SK-N-SH (cell line): ENCODE data around the gene KMT2E. TPM values are rescaled to one million over a fixed set of nuclear protein-coding genes. Genes with fewer than 3 reads are reported as not detected.

ENCODE experiments used
- FOSL2 ChIP-seq: IDR thresholded peaks from 2 replicates; pipeline ENCODE4 v1.4.0; 2012; ENCODE audit warnings: low read depth, mild to moderate bottlenecking, moderate library complexity, borderline replicate concordance
- RAD21 ChIP-seq: IDR thresholded peaks from 2 replicates; pipeline ENCODE4 v1.6.1; 2012; ENCODE audit warnings: mild to moderate bottlenecking, low read length
- SIN3A ChIP-seq: IDR thresholded peaks from 2 replicates; pipeline ENCODE4 v1.6.1; 2012; ENCODE audit warnings: low read depth, mild to moderate bottlenecking, low read length, moderate library complexity, borderline replicate concordance
- SMC3 ChIP-seq: IDR thresholded peaks from 2 replicates; pipeline ENCODE4 v1.6.1; 2012; ENCODE audit warnings: low read depth, low read length, improper control_type of control experiment
- TCF12 ChIP-seq: IDR thresholded peaks from 2 replicates; pipeline ENCODE4 v1.4.0; 2012
- YY1 ChIP-seq: IDR thresholded peaks from 2 replicates; pipeline ENCODE4 v1.4.0; 2012; ENCODE audit warnings: low read depth, mild to moderate bottlenecking
- polyA plus RNA-seq, 3 experiments: library from polyadenylated mRNA; depleted of rRNA; stranded (reverse); fragments of >200 nt; gene quantifications; 2 replicates each; pipeline ENCODE4 v1.2.3, GENCODE V29; 2012
- TF ChIP-seq, protein P1 (sequence below): fragments of 200-600 bp; sonication (generic); IDR thresholded peaks from 2 replicates; pipeline ENCODE4 v1.6.1; 2017; ENCODE audit warnings: antibody characterized with exemption, mild to moderate bottlenecking, moderate library complexity
- TF ChIP-seq, protein P2 (sequence below): IDR thresholded peaks from 2 replicates; pipeline ENCODE4 v1.4.0; 2012; ENCODE audit warnings: low read depth
- TF ChIP-seq, protein P3 (sequence below): IDR thresholded peaks from 2 replicates; pipeline ENCODE4 v1.4.0; 2012; ENCODE audit warnings: low read depth, borderline replicate concordance
- TF ChIP-seq, protein P4 (sequence below): IDR thresholded peaks from 2 replicates; pipeline ENCODE4 v1.6.1; 2012; ENCODE audit warnings: mild to moderate bottlenecking, low read depth, low read length, moderate library complexity
- TF ChIP-seq, protein P5 (sequence below): fragments of 150-350 bp; IDR thresholded peaks from 2 replicates; pipeline ENCODE4 v1.6.1; 2017; ENCODE audit warnings: antibody characterized with exemption, low read length, low read depth, borderline replicate concordance
- TF ChIP-seq, protein P6 (sequence below): fragments of 150-350 bp; IDR thresholded peaks from 2 replicates; pipeline ENCODE4 v1.6.1; 2016; ENCODE audit warnings: mild to moderate bottlenecking, low read depth, low read length

The KMT2E gene
- polyA plus RNA-seq, 1 of the 3 experiments (the other 2 are of a cell fraction) = 6.4 TPM

DNA sequence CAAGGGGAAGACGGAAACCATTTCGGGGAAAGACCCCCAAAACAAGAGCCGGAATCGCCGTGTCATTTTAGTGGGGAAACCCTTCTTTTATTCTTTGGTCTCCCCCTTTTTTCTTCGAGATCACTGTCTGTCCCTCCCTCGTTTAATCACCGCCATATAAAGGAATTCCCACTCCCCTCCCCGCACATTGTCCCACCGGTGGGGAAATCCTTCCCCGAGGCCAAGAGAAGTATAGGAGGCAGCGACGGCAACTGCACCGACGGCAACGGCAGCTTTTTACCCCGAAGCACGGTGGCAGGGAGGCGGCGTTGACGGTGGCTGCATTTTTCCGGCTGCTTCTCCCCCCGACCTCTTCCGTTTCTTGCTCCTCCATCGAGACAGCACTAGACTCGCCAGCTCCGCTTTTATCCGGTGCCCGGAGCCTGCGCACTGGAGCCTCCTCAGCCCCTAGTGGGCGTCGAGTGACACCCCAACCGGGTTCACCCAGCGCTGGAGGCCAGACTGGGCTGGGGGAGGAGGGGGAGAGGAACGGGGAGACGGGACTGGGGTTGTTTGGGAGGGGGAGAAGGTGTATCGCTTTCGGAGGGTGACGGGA, 687 bp upstream of the KMT2E start (continued):
- TF ChIP-seq, protein P1, sequence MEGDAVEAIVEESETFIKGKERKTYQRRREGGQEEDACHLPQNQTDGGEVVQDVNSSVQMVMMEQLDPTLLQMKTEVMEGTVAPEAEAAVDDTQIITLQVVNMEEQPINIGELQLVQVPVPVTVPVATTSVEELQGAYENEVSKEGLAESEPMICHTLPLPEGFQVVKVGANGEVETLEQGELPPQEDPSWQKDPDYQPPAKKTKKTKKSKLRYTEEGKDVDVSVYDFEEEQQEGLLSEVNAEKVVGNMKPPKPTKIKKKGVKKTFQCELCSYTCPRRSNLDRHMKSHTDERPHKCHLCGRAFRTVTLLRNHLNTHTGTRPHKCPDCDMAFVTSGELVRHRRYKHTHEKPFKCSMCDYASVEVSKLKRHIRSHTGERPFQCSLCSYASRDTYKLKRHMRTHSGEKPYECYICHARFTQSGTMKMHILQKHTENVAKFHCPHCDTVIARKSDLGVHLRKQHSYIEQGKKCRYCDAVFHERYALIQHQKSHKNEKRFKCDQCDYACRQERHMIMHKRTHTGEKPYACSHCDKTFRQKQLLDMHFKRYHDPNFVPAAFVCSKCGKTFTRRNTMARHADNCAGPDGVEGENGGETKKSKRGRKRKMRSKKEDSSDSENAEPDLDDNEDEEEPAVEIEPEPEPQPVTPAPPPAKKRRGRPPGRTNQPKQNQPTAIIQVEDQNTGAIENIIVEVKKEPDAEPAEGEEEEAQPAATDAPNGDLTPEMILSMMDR = peak; percentile 66
- TF ChIP-seq, protein P2, sequence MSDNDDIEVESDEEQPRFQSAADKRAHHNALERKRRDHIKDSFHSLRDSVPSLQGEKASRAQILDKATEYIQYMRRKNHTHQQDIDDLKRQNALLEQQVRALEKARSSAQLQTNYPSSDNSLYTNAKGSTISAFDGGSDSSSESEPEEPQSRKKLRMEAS = no peak
- TF ChIP-seq FOSL2 (no peak; the same call in 1 of the 2 replicates), RAD21 (0 out of 2 replicates have a peak, but pooled peaks have one; percentile 15), SIN3A (peak; percentile 90; the same call in 1 of the 2 replicates), SMC3 (no peak), YY1 (no peak), TCF12 (no peak)
- TF ChIP-seq, protein P3, sequence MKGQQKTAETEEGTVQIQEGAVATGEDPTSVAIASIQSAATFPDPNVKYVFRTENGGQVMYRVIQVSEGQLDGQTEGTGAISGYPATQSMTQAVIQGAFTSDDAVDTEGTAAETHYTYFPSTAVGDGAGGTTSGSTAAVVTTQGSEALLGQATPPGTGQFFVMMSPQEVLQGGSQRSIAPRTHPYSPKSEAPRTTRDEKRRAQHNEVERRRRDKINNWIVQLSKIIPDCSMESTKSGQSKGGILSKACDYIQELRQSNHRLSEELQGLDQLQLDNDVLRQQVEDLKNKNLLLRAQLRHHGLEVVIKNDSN = no peak
- TF ChIP-seq, protein P4, sequence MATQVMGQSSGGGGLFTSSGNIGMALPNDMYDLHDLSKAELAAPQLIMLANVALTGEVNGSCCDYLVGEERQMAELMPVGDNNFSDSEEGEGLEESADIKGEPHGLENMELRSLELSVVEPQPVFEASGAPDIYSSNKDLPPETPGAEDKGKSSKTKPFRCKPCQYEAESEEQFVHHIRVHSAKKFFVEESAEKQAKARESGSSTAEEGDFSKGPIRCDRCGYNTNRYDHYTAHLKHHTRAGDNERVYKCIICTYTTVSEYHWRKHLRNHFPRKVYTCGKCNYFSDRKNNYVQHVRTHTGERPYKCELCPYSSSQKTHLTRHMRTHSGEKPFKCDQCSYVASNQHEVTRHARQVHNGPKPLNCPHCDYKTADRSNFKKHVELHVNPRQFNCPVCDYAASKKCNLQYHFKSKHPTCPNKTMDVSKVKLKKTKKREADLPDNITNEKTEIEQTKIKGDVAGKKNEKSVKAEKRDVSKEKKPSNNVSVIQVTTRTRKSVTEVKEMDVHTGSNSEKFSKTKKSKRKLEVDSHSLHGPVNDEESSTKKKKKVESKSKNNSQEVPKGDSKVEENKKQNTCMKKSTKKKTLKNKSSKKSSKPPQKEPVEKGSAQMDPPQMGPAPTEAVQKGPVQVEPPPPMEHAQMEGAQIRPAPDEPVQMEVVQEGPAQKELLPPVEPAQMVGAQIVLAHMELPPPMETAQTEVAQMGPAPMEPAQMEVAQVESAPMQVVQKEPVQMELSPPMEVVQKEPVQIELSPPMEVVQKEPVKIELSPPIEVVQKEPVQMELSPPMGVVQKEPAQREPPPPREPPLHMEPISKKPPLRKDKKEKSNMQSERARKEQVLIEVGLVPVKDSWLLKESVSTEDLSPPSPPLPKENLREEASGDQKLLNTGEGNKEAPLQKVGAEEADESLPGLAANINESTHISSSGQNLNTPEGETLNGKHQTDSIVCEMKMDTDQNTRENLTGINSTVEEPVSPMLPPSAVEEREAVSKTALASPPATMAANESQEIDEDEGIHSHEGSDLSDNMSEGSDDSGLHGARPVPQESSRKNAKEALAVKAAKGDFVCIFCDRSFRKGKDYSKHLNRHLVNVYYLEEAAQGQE = peak; percentile 44; the same call in 1 of the 2 replicates
- TF ChIP-seq, protein P5, sequence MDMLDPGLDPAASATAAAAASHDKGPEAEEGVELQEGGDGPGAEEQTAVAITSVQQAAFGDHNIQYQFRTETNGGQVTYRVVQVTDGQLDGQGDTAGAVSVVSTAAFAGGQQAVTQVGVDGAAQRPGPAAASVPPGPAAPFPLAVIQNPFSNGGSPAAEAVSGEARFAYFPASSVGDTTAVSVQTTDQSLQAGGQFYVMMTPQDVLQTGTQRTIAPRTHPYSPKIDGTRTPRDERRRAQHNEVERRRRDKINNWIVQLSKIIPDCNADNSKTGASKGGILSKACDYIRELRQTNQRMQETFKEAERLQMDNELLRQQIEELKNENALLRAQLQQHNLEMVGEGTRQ = 0 out of 2 replicates have a peak, but pooled peaks have one; percentile 5
- TF ChIP-seq, protein P6, sequence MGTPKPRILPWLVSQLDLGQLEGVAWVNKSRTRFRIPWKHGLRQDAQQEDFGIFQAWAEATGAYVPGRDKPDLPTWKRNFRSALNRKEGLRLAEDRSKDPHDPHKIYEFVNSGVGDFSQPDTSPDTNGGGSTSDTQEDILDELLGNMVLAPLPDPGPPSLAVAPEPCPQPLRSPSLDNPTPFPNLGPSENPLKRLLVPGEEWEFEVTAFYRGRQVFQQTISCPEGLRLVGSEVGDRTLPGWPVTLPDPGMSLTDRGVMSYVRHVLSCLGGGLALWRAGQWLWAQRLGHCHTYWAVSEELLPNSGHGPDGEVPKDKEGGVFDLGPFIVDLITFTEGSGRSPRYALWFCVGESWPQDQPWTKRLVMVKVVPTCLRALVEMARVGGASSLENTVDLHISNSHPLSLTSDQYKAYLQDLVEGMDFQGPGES = no peak
